ENCODE data around the gene SLC4A1AP.

DNA sequence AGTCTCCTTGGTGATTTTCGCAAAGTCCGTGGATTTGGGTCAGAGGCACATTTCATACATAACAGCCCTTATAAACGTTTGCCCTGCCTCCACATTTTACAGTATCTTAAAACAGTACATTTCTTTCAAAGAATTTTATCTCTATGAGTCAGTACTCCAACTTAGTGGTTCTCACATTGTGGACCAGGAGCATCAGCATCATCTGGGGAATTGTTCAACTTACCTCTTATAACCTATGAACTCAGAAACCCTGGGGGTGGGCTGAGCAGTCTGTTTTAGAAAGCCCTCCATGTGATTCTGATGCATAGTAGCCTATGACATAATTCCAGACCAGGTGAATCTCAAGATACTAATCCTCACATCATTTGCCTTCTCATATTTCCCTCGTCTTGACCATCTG is 12.6 kb upstream of the SLC4A1AP start:
- TF ChIP-seq POLR2A (IDR thresholded peaks at IDR 0.05; ENCODE audit: extremely low read depth, insufficient read length) (no peak), MYC (IDR thresholded peaks at IDR 0.05; ENCODE audit: low read depth, low read length) (no peak)
- TF ChIP-seq, protein P1, sequence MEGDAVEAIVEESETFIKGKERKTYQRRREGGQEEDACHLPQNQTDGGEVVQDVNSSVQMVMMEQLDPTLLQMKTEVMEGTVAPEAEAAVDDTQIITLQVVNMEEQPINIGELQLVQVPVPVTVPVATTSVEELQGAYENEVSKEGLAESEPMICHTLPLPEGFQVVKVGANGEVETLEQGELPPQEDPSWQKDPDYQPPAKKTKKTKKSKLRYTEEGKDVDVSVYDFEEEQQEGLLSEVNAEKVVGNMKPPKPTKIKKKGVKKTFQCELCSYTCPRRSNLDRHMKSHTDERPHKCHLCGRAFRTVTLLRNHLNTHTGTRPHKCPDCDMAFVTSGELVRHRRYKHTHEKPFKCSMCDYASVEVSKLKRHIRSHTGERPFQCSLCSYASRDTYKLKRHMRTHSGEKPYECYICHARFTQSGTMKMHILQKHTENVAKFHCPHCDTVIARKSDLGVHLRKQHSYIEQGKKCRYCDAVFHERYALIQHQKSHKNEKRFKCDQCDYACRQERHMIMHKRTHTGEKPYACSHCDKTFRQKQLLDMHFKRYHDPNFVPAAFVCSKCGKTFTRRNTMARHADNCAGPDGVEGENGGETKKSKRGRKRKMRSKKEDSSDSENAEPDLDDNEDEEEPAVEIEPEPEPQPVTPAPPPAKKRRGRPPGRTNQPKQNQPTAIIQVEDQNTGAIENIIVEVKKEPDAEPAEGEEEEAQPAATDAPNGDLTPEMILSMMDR (IDR thresholded peaks at IDR 0.05; ENCODE audit: low read depth, low read length): no peak
- TF ChIP-seq, protein P2, sequence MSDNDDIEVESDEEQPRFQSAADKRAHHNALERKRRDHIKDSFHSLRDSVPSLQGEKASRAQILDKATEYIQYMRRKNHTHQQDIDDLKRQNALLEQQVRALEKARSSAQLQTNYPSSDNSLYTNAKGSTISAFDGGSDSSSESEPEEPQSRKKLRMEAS (IDR thresholded peaks at IDR 0.05; ENCODE audit: low read depth, low read length): no peak

All from NB4 (cell line).